GM21723 (cell line): ENCODE measurements around the gene MPHOSPH9.

Experiments used
- ATAC-seq: cut with Tn5 transposase; IDR thresholded peaks from one replicate; pipeline ENCODE4 v1.9.1; 2021; ENCODE audit warnings: mild to moderate bottlenecking, moderate library complexity; ENCODE audit not compliant: unreplicated experiment

Gene MPHOSPH9

DNA sequence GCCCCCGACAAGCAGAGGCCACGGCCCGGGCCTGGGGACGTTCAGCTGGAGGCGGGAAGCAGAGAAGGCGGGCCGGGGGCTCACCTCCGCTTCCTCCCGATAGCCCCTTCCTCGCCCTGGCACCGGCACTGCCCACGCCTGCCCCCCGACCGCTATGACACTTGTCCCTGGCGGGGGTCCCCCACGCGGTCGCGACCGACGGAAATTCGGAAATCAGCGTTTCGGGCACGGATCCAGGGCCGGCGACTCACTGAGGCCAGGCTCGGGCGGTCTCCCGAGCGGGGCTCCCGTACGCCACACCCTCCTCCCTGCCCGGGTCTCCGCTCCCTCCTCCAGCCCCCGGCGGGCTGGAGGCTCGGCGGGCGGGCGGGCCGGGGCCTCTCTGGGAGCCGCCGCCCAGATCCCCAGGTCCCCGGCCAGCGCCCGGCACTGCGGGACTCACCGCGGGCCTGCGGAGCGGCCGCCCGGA lies 82.6 kb downstream of the MPHOSPH9 start:
- ATAC-seq: peak; percentile 16

DNA sequence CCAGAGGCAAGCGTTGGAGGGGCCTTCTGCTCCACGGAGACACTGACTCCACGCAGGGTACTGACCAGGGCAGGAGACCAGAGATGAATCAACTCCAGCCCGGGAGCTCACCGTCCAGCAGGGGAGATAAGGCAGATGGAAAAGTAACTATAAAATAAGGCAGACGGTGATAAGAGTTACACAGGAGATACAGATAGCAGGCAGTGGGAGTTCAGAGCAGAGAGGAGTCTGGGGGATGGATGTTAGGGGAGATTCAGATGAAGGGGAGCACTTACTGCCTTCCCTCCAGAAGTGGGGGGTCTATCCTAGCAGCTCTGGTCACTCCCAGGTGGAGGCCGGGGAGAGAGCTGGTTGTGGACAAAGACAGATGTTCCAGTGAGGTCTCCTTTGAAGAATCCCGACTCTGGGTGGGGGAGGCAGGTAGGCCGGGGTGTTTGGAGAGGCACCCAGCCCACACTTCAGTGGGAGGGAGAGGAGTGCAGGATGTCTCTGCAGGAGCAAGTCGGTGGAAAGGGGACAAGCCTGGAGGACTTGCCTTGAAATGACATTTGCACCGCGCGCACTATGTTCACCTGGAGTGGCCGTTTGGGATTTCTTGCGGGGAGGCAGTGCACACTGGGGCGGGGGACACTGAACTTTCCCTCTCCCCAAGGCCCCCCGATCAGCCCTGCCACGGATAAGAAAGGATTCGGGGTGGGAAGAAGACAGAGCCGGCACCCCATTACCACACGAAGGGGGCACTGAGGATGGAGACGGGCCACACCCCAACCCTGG lies 83.3 kb downstream of the MPHOSPH9 start:
- ATAC-seq: no peak

DNA sequence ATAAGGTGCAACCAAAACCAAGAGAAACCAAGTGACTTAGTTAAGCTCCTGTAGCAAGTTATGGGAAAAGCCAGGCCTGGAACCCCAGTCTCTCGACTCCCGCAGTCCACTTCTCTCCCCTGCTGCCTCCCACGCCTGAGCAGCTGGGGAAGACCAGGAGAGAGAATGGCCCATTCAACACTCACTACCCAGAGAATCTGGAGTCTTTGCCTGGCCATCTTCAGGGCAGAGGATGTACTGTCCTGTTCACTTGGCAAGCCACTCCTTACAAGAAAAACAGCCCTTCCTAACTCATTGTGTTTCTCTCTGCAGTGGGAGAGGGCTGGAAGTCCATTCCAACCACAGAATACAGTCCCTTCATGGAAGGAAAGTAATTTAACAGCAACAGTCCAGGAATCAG lies 83.9 kb downstream of the MPHOSPH9 start:
- ATAC-seq: no peak

DNA sequence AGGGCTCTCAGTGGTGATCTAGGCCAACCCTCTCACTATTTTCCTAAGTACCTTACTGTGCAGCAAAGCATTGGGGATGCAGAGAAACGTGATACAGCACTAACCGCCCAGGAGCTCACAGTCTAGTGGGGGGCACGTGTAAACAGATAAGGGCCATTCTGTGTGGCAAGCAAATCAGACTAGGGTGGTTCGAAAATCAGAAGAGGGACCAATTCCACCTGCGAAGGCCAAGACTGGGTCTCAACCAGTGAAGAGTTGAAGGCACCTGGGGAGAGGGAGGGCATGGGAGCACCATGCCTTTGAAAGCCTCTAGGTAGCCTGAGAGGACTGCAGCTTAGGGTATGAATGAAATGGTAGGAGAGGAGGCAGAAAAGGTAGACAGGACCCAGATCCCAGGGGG lies 84.3 kb downstream of the MPHOSPH9 start:
- ATAC-seq: no peak

DNA sequence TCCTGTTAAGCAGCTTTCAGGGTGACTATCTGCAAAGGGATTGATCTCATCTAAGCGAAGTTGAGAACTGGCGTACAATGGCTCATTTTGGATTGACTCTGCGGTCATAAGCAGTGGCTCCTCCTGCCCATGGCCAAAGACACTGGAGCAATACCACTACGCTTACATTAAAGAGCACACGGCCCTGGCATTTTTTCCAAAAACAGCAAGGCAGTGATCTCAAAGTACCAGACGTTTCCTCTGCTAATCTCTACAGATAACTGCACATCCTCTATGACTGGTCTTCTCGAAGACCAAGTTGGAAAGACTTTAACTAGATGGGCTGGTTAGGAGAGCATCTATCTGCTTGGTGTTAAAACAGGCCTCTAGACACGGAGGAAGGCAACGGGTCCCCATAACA lies 84.7 kb downstream of the MPHOSPH9 start:
- ATAC-seq: no peak

DNA sequence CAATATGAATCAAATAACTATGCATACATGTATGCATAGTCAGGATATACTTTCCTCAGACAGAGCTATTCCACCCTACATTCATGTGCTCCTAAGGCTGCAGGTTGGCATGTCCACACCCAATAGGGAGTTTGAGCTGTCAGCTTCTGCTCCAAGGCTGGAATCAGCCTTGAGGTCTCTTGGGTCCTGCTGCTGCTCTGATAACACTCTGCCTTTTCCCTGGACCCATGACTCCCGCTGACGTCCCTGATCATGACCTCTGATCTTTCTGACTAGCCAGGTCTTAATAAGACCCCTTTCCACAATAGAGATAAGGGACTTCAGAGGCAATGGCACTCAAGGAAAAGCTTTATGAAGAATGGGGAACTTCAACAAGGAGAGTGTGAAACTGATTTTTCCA lies 87.7 kb downstream of the MPHOSPH9 start:
- no peak for ATAC-seq

DNA sequence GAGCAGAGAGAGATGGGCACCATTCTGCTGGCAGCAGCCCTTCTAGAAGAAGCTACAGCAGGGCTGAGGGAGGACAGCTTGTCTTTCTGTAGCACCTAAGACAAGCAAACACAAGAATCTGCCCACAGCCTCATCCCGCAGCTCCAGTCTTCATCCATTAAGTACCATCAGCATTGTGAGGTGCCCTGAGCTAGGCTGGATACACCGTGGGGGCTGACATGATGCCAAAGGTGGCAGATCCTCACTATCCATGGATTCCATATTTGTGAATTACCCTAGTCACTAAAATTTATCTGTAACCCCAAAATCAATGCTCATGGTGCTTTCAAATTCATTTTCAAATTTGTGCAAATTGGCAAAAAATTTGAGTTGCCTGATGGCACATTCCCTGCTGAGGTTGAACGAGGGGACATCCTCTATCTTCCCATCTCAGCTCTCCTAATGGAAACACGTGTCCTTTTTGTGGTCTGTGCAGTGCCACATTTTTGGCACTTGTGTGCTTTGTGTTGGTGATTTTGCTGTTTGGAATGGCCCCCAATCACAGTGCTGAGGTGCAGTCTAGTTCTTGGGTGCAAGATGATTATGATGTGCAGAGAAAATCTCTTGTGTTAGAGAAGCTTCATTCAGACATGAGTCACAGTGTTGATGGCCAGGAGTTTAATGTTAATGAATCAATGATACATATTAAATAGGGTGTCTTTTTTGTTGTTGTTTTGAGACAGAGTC lies 89.0 kb downstream of the MPHOSPH9 start:
- no peak for ATAC-seq

DNA sequence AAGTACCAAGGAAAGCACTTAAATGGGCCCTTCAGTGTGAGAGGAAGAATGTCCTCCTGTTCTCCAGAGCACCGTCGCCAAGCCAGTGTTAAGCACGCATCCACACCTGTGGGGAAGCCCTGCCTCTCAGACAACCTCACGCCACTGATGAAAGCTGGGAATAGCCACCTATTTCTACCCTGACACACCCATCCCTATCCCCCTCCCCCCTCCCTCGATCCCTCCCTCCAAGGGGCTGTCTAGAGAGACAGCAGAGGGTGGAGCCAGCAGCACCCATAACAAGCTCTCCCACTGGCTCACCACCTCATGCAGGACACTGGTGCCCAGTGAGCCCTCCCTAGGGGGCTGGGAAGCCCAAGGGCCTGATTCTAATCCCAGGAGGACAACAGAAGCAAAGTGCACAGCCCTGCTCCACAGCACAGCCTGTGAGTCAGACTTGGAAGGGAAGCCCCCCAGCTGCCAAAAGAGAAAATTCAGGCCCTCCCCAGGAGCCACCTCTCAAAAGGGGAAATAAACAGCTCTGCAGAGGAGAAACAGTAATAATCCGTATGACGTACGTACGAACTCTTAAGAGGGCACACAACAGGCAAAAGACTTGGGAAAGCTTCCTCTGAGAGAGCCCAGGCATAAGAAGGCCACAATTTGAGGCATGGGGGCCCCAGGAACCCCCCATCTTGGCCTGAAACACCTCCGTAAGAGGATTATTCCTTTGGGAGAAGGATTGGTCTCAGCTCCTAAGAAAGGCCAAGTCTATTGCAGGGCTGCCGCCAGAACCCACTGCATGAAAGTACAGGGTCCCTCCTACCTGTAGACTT lies 89.8 kb downstream of the MPHOSPH9 start:
- no peak for ATAC-seq

DNA sequence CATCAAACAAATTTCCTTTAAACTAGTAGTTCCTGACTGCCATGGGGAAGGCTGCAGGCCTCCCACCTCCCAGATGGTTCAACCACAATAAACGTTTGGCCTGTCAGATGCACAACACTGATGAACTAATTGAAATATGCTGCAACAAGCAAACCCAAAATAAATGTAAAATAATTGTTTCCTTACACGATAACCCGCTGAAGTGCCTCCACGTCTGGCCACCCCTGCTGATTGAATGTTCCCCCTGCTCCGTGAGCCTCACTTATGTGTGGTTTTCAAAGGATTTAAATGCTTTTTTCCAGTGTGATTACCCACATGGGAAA lies 90.5 kb downstream of the MPHOSPH9 start:
- ATAC-seq: no peak

DNA sequence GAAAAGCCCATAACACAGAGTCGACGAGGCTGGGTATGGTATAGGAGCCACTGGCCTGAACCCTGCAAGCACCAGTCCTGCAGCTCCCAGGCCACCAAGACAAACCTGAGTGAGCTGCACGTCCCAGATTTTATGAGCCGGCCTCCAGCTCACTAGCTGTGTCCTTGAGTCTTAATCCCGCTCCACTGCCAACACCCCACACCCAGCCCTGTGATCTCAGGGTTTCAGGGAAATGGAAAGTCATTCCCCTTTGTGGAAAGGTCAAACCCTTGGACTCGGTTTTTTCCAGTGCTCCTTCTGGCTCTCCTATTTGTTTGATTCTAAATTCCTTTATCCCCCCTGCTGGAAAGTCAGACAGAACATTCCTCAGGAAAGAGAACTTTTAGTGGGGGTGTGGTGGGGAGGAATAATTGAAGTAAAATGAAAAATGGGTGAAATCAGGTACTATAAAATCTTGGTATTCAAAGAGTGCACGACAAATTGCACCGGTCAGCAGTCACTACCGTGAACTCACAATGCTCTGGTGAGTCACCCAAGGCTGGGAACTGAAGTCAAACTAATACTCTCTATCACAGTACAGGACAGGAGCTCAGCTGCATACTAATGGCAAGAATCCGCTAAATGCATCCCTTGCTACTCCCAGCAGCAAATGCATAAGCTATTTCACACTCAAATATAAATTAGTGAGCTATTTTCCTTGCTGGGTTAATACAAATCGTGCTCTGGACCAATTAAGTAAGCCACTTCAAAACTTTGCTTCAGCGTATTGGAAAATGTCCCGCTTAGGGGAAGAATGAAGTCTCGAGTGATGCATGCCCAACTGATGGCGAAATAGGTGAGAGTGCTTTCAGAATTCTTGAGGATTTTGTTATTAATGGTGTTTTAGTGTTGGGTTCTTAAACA lies 91.1 kb downstream of the MPHOSPH9 start:
- ATAC-seq: no peak

DNA sequence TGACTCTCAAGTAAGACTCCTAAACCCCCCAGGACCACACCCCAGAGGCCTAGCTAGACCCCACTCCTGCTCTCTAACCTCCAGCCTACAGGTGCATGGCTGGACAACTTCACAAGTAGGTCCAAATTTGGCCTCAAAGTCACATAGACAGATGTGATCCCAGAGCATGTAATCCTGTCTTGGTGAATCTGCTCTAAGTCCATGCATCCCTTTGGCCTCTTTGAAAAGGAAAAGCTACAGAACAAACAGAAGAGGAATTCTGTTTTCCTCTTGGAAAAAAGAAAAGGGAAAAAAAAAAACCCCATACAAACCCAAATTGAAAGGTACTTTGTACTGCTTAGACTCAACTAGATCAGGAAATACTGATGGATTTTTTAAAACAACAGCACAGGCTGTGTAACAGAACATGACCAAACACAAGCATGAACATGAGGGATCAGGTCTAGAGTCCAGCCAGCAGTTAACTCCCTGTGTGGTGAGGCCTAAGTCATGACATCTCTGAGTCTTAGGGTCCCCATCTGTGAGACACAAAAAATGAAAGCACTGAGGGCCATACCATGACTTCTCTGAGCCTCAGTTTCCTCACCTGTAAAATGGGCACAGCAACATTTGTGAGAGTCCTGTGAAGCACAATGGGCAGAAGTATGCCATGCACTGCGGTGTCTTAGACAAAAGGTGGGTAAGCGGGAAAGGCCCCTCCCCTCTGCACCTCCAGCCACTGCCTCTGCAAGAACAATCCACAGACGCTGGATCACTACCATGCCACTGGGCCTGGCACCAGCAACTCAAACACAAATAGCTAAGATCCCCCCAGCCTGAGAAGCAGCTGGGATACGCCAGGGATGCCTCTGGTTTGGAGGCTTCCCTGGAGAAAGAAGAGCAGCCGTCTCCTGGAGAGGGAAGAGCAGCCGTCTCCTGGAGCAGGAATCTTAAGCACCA lies 92.0 kb downstream of the MPHOSPH9 start:
- ATAC-seq: no peak

DNA sequence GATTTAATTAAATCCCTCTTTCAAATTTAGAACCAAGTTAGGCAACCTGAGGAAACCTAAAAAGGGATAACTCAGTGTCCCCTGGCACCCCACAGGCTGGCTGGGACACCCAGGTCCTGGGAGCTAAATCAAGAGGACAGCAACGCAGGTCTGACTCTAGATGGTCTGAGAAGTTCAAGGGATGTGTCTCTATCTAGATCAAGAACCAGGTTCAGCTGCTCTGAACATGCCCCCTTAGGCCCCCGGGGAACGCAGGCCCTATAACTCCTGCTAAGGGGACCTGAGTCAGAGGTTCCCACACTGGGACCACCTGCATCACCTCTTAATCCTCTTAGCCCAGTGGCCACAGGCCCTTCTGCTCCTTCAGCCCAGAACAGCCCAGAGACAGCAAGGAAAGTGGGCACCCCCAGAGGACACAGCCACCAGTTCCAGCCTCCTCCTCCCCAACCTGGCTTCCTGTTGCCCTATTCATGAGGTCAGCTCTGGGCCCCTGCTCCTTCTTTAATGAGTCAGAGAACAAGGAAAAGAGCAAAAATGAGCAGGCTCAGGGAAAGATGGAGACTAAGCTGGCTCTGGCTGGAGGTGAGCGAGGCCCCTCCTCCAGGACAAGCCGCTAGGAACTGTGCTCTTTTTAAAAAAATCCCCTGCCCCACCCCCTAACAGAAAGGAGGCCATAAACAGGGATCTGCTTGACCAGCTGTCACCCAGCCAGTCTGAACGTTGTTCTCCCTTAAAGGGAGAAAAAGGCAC lies 92.8 kb downstream of the MPHOSPH9 start:
- no peak for ATAC-seq

DNA sequence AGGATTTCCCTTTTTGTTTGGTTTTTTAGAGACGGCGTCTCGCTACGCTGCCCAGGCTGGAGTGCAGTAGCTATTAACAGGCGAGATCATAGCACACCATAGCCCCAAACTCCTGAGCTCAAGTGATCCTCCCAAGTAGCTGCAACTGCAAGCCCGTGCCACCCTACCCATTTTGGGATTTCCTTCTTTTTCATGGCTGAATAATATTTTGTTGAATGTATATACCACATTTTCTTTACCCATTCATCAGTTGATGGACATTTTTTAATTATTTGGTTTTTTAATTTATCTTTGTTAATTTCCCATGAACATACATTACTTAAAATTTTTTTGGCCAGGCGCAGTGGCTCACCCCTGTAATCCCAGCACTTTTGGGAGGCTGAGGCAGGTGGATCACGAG lies 97.3 kb downstream of the MPHOSPH9 start:
- no peak for ATAC-seq

DNA sequence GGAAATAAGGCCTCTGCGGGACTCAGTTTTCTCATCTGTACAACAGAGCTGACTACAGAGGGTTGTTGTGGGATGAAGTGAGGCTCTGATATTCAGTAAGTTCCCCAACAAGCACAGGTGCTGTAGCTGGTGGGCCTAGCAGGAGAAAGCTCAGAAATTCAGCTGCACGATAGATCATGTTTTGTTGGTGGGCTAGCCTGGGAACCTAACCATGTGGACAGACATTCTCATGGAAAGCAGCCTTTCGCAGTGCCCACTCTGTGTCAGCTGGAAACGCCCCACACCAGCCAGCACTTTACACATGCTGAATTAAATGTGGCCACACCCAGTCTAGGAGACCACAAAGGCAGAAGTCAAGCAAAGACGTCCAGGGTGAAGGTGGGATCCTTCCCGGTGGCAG lies 98.1 kb downstream of the MPHOSPH9 start:
- no peak for ATAC-seq

DNA sequence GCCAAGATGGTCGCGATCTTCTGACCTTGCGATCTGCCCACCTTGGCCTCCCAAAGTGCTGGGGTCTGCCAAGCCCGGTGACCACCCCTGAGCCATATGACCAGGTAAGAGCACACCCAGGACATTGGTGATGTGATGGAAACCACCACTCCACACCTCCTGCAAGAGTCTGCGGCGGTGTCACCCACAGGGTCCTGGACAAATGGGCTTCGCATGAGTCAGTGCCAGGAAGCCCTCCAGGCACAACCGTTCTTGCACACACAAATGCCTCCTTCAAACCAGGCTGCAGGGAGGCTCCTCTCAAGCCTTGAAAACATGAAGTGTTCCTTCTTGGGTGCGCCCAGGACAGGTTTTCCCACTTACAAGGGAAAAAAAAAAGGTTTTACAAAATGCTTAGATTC lies 98.7 kb downstream of the MPHOSPH9 start:
- no peak for ATAC-seq

DNA sequence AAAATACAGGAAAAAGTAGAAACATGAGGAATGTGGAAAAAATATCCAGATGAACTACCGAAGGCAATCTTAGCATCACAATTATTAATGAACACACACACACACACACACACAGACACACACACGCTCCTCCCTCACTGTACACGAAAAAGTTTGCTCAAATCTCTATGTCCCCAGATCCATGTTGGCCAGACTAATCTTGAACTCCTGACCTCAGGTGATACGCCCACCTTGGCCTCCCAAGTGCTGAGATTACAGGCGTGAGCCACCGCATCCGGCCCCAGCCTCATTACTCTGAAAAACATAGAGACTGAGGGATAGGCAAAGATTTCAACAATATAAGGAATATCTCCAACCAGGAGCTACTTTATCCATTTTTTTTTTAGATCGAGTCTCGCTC lies 99.2 kb downstream of the MPHOSPH9 start:
- no peak for ATAC-seq

DNA sequence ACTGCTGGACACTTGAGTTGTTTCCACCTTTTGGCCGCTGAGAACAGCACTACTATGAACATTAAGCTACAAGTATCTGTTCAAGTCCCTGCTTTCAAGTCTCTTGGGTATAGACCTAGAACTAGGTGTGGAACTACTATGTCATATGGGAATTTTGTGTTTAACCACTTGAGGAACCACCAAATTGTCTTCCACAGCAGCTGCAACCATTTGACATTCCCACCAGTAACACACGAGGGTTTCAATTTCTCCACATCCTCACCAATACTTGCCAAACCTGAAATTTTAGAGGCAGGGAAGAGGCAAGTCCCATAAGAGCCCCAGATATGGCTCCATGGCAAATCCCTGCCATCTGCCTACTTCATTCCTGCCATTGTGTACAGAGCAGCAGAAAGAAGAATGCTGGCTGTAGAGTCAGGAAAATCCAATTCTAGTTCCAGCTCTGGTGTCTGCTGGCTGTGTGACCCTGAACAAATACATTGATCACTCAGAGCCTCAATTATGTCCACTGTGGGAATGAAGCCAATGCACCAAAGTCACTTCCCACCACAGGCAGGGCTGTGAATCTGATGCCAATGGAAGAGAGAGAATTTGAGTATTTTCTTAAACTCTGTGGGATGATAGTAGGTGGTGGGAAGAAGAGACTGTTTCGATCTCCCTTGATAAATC lies 99.9 kb downstream of the MPHOSPH9 start:
- ATAC-seq: no peak

DNA sequence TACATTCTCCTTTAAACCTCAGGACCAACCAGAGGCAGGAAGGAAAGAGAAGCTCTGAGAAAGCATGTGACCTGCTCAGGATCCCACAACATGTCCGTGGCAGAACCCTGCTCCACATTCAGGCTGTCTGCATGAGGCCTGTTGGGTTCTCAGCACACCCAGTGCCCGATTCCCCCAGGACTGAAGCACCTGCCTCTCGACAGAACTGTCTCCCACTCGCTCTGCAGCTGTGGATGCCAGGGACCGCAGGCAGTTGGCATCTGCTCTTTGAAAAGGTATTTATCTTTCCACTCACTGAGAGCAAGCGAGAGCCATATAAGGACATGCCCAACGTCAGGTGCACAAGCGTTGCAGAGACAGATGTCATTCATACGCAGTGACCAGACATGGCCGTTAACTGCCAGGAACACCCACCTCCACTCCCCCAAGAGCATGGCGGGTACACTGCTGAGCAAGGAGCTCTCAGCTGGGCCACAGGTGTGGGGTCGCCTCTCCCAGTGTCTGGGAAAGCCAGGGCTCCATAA lies 101.0 kb downstream of the MPHOSPH9 start:
- no peak for ATAC-seq
